Cardiac muscle cell (in vitro differentiated cells and primary cell): ENCODE measurements around the gene CCDC47. TPM values are rescaled to one million over a fixed set of nuclear protein-coding genes. Genes with fewer than 3 reads are reported as not detected.

Experiments used
- DNase-seq, 2 donors: peaks; one replicate each; pipeline versions ENCODE4 v3.0.0 to v3.0.0-alpha.2; 2010 to 2017; ENCODE audit warnings: low read depth in 1 of 2, low spot score in 1 of 2
- H3K27ac ChIP-seq: fragments of 200-600 bp; sonication (generic); 2 replicates; pipeline ENCODE4 v1.5.1; 2016
- H3K27me3 ChIP-seq: fragments of 200-600 bp; sonication (generic); 2 replicates; pipeline ENCODE4 v1.6.0; 2016; ENCODE audit warnings: control low read depth
- H3K36me3 ChIP-seq: fragments of 200-600 bp; sonication (generic); 2 replicates; pipeline ENCODE4 v1.5.1; 2016; ENCODE audit warnings: control low read depth
- H3K4me1 ChIP-seq: fragments of 200-600 bp; sonication (generic); 2 replicates; pipeline ENCODE4 v1.8.1; 2017; ENCODE audit warnings: low read depth, mild to moderate bottlenecking, mixed run types
- H3K4me3 ChIP-seq: fragments of 200-600 bp; sonication (generic); 2 replicates; pipeline ENCODE4 v1.5.1; 2016; ENCODE audit warnings: mild to moderate bottlenecking
- H3K9me3 ChIP-seq: fragments of 200-600 bp; sonication (generic); 2 replicates; pipeline ENCODE4 v1.5.1; 2017; ENCODE audit warnings: low read depth, mild to moderate bottlenecking, control low read depth
- polyA plus RNA-seq: library from polyadenylated mRNA; unstranded; fragments of >200 nt; fragmentation: Nextera tagmentation; extraction: Ambion mirVana; gene quantifications from 2 replicates; pipeline ENCODE4 v1.2.1, GENCODE V29; 2016
- total RNA-seq: library from RNA; depleted of rRNA; stranded (reverse); fragments of >200 nt; gene quantifications from 2 replicates; pipeline ENCODE4 v1.2.3, GENCODE V29; 2016
- TF ChIP-seq, protein P1 (sequence below): IDR thresholded peaks from 2 replicates; pipeline ENCODE4 v1.5.1; 2012; ENCODE audit warnings: low read depth, mild to moderate bottlenecking, low read length

Gene CCDC47
- total and polyA plus RNA-seq, 2 experiments from 2014 or later, result 30.0 to 54.7 TPM

DNA sequence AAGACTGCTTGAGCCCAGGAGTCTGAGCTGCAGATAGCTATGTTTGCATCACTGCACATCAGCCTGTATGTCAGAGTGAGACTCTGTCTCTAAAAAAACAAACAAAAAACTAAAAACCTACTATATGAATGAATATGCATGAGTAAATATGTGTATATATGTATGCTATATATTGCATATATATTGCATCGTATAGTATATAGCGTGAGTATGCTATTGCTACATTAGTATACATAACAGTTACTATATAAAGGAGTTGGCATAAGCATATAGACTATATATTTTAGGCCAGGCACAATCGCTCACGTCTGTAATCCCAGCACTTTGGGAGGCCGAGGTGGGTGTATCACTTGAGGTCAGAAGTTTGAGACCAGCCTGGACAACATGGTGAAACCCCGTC lies 16.7 kb upstream of the CCDC47 start:
- Histone ChIP-seq H3K4me3 (no peak overlapping the region), H3K27ac (no peak overlapping the region), H3K9me3 (no peaks in the 10 kb centered on the region), H3K27me3 (no peaks in the 10 kb centered on the region), H3K4me1 (no peaks in the 10 kb centered on the region), H3K36me3 (peaks cover 54% of the 10 kb centered on the region)
- TF ChIP-seq, protein P1, sequence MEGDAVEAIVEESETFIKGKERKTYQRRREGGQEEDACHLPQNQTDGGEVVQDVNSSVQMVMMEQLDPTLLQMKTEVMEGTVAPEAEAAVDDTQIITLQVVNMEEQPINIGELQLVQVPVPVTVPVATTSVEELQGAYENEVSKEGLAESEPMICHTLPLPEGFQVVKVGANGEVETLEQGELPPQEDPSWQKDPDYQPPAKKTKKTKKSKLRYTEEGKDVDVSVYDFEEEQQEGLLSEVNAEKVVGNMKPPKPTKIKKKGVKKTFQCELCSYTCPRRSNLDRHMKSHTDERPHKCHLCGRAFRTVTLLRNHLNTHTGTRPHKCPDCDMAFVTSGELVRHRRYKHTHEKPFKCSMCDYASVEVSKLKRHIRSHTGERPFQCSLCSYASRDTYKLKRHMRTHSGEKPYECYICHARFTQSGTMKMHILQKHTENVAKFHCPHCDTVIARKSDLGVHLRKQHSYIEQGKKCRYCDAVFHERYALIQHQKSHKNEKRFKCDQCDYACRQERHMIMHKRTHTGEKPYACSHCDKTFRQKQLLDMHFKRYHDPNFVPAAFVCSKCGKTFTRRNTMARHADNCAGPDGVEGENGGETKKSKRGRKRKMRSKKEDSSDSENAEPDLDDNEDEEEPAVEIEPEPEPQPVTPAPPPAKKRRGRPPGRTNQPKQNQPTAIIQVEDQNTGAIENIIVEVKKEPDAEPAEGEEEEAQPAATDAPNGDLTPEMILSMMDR, result no peak
- no peak for DNase-seq

DNA sequence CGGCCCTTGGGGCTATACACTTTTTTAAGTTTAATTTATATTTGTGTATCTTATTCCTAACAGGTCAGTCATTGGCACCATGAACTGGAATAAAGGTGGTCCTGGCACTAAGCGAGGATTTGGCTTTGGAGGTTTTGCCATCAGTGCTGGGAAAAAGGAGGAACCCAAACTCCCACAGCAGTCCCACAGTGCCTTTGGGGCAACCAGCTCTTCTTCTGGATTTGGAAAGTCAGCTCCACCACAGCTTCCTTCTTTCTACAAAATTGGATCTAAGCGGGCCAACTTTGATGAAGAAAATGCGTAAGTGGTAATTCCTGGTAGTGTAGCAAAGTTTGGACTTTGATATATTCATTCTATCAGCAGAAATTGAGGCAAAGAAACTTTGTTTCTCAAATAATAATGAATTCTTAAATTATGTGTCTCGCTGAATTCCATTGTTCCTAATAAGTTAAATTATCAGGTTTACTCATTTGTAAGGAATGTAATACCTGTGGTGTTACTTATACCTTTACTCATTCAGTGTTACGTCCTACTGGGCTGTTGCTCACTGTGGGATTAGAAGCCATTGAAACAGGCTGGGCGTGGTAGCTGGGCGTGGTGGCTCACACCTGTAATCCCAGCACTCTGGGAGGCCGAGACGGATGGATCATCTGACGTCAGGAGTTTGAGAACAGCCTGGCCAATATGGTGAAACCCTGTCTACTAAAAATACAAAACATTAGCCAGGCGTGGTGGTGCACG lies 13.7 kb upstream of the CCDC47 start:
- no peak overlapping the region for H3K4me3 ChIP-seq
- no peak for DNase-seq
- H3K9me3 ChIP-seq, result no peaks in the 10 kb centered on the region
- H3K27ac ChIP-seq, result no peak overlapping the region
- no peaks in the 10 kb centered on the region for H3K27me3 ChIP-seq
- peaks cover 31% of the 10 kb centered on the region for H3K36me3 ChIP-seq
- TF ChIP-seq, protein P1, result no peak
- H3K4me1 ChIP-seq, result no peaks in the 10 kb centered on the region

DNA sequence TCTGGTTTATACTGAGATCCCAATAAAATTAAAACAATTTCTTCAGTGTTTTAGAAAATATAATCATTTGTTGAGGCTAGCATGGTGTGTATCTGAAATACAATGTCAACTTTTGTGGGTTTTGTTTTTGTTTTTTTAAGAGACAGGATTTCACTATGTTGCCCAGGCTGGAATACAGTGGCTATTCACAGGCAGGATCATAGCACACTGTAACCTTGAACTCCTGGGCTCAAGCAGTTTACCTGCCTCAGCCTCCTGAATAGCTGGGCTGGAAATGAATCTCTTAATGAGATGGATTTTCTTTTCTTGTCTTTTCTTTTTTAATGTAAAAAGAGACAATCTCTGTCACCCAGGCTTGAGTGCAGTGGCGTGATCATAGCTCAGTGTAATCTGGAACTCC lies 12.7 kb upstream of the CCDC47 start:
- Histone ChIP-seq H3K36me3 (peaks cover 26% of the 10 kb centered on the region), H3K4me1 (no peaks in the 10 kb centered on the region), H3K27ac (no peak overlapping the region), H3K27me3 (no peaks in the 10 kb centered on the region), H3K4me3 (no peak overlapping the region), H3K9me3 (no peaks in the 10 kb centered on the region)
- TF ChIP-seq, protein P1, result no peak
- no peak for DNase-seq

DNA sequence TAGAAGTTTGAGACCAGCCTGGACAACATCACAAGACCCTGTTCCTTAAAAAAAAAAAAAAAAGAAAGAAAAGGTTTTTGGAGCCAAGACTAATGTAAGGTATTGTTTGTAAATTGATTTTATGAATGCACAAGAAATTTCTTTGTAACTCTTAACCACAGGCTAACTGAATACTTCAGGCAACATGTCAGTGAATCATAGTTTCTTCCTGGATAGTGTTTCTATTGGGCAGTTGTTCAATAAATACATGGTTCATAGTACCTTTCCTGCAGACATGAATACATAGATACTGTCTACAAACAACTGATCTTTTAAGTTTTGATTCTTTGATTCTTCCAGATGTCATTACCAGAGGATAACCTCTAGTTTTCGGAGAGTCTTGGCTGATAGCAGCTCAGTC lies 12.2 kb upstream of the CCDC47 start:
- Histone ChIP-seq H3K4me1 (no peaks in the 10 kb centered on the region), H3K9me3 (no peaks in the 10 kb centered on the region), H3K4me3 (no peak overlapping the region), H3K27ac (no peak overlapping the region), H3K27me3 (no peaks in the 10 kb centered on the region), H3K36me3 (peaks cover 21% of the 10 kb centered on the region)
- TF ChIP-seq, protein P1, result no peak
- DNase-seq, result peak in 1 of 2 donors; percentile 29

DNA sequence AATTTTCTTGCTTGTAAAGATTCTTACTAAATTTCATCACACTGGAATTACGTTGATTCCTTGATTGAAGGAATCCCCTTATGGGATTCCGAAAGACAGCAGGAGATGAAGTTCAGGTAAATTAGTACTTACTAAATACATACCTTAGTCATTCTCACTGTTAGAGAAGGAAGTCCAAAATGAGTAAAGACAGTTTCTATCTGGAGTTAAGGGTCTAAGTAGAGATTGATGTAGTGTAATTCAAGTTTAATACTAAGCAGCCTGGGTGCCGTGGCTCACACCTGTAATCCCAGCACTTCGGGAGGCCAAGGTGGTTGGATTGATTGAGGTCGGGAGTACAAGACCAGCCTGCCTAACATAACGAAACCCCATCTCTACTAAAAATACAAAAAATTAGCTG lies 10.1 kb upstream of the CCDC47 start:
- peaks cover 10% of the 10 kb centered on the region for H3K36me3 ChIP-seq
- TF ChIP-seq, protein P1, result no peak
- H3K4me3 ChIP-seq, result no peak overlapping the region
- no peaks in the 10 kb centered on the region for H3K9me3 ChIP-seq
- H3K4me1 ChIP-seq, result no peaks in the 10 kb centered on the region
- DNase-seq, result no peak
- H3K27ac ChIP-seq, result no peak overlapping the region
- no peaks in the 10 kb centered on the region for H3K27me3 ChIP-seq
